HepG2 (cell line): ENCODE results near the gene TNFSF8. TPM values are rescaled to one million over a fixed set of nuclear protein-coding genes. Genes with fewer than 3 reads are reported as not detected.

Source experiments
- ARNTL ChIP-seq: sonication (generic); formaldehyde crosslinking; IDR thresholded peaks from 2 replicates; pipeline ENCODE4 v1.4.0; 2020; ENCODE audit warnings: mild to moderate bottlenecking, missing genetic modification reagents
- ATF7-NPFF ChIP-seq: sonication (generic); formaldehyde crosslinking; IDR thresholded peaks from 2 replicates; pipeline ENCODE4 v1.8.1; 2023; ENCODE audit warnings: mild to moderate bottlenecking, low read depth, missing genetic modification reagents, moderate library complexity
- DZIP1 ChIP-seq: sonication (generic); formaldehyde crosslinking; IDR thresholded peaks from 2 replicates; pipeline ENCODE4 v1.5.0; 2020; ENCODE audit warnings: mild to moderate bottlenecking, missing genetic modification reagents
- ERF ChIP-seq: IDR thresholded peaks from 2 replicates; pipeline ENCODE4 v1.6.1; 2018; ENCODE audit warnings: missing biosample characterization, missing genetic modification reagents
- FOXO1 ChIP-seq: sonication (generic); formaldehyde crosslinking; IDR thresholded peaks from 2 replicates; pipeline ENCODE4 v1.4.0; 2020; ENCODE audit warnings: missing genetic modification reagents
- KDM6A ChIP-seq: IDR thresholded peaks from 2 replicates; pipeline ENCODE4 v1.6.1; 2016; ENCODE audit warnings: low read depth
- MAZ ChIP-seq, 2 experiments: sonication (generic) in 1 of 2; formaldehyde crosslinking in 1 of 2; IDR thresholded peaks; 2 replicates each; pipeline versions ENCODE4 v1.5.0 to v1.6.1; 2012 to 2020; ENCODE audit warnings: low read depth in 2 of 2, mild to moderate bottlenecking in 2 of 2, borderline replicate concordance in 1 of 2, improper control_type of control experiment in 1 of 2, low read length in 1 of 2, missing genetic modification reagents in 1 of 2, moderate library complexity in 1 of 2
- MYNN ChIP-seq: sonication (generic); formaldehyde crosslinking; IDR thresholded peaks from 2 replicates; pipeline ENCODE4 v1.4.0; 2020; ENCODE audit warnings: mild to moderate bottlenecking, low read depth, missing genetic modification reagents
- NBN ChIP-seq: fragments of 450-650 bp; conservative IDR thresholded peaks from 2 replicates; pipeline ENCODE4 v1.6.1; 2017
- NCOA2 ChIP-seq: sonication (generic); formaldehyde crosslinking; IDR thresholded peaks from 2 replicates; pipeline ENCODE4 v1.8.0; 2022; ENCODE audit warnings: inconsistent platforms
- RFXAP ChIP-seq: sonication (generic); formaldehyde crosslinking; IDR thresholded peaks from 2 replicates; pipeline ENCODE4 v1.4.0; 2020; ENCODE audit warnings: missing genetic modification reagents, borderline replicate concordance
- RXRB ChIP-seq: IDR thresholded peaks from 2 replicates; pipeline ENCODE4 v1.6.1; 2016; ENCODE audit warnings: borderline replicate concordance, missing genetic modification reagents, missing compliant biosample characterization
- SP1 ChIP-seq, 2 experiments: fragments of 450-650 bp in 1 of 2; sonication (generic) in 1 of 2; formaldehyde crosslinking in 1 of 2; IDR thresholded peaks; 2 replicates each; pipeline versions ENCODE4 v1.4.0 to v1.6.1; 2016 to 2020; ENCODE audit warnings: missing genetic modification reagents in 1 of 2
- TBL1XR1 ChIP-seq: fragments of 150-350 bp; IDR thresholded peaks from 2 replicates; pipeline ENCODE4 v1.6.1; 2014; ENCODE audit warnings: borderline replicate concordance, low read length; ENCODE audit not compliant: partially characterized antibody
- TBP ChIP-seq: sonication (generic); formaldehyde crosslinking; IDR thresholded peaks from 2 replicates; pipeline ENCODE4 v1.5.0; 2020; ENCODE audit warnings: missing genetic modification reagents
- TBX3 ChIP-seq: fragments of 450-650 bp; IDR thresholded peaks from 2 replicates; pipeline ENCODE4 v1.6.1; 2017; ENCODE audit warnings: antibody characterized with exemption, mild to moderate bottlenecking, inconsistent platforms, borderline replicate concordance
- TFAP4 ChIP-seq: sonication (generic); IDR thresholded peaks from 2 replicates; pipeline ENCODE4 v1.6.1; 2016; ENCODE audit warnings: low read depth, borderline replicate concordance
- THYN1 ChIP-seq: sonication (generic); formaldehyde crosslinking; IDR thresholded peaks from 2 replicates; pipeline ENCODE4 v1.8.1; 2023; ENCODE audit warnings: low read depth, mild to moderate bottlenecking, moderate library complexity, missing genetic modification reagents, borderline replicate concordance
- XRCC5 ChIP-seq: fragments of 200-400 bp; formaldehyde crosslinking; optimal IDR thresholded peaks from 2 replicates; pipeline ENCODE3; 2017; ENCODE audit warnings: mild to moderate bottlenecking, low read length
- ZMYM2 ChIP-seq: sonication (generic); formaldehyde crosslinking; IDR thresholded peaks from 2 replicates; pipeline ENCODE4 v1.8.0; 2022; ENCODE audit warnings: mild to moderate bottlenecking, missing genetic modification reagents
- ZNF24 ChIP-seq: fragments of 450-650 bp; IDR thresholded peaks from 2 replicates; pipeline ENCODE4 v1.6.1; 2017; ENCODE audit warnings: antibody characterized with exemption, mild to moderate bottlenecking
- ZNF317 ChIP-seq: sonication (generic); formaldehyde crosslinking; IDR thresholded peaks from 2 replicates; pipeline ENCODE4 v1.5.0; 2020; ENCODE audit warnings: mild to moderate bottlenecking, missing genetic modification reagents
- ZNF552 ChIP-seq: sonication (generic); formaldehyde crosslinking; IDR thresholded peaks from 2 replicates; pipeline ENCODE4 v1.9.0; 2022; ENCODE audit warnings: missing genetic modification reagents, mild to moderate bottlenecking, borderline replicate concordance
- ZNF614 ChIP-seq: IDR thresholded peaks from 2 replicates; pipeline ENCODE4 v1.6.1; 2018; ENCODE audit warnings: missing biosample characterization, missing genetic modification reagents, inconsistent platforms, borderline replicate concordance
- ZNF644 ChIP-seq: IDR thresholded peaks from 2 replicates; pipeline ENCODE4 v1.6.1; 2016; ENCODE audit warnings: low read depth
- ZNF883 ChIP-seq: sonication (generic); formaldehyde crosslinking; IDR thresholded peaks from 2 replicates; pipeline ENCODE4 v1.5.1; 2020; ENCODE audit warnings: mild to moderate bottlenecking, missing genetic modification reagents; ENCODE audit errors: not compliant biosample characterization
- polyA plus RNA-seq, 8 experiments: library from polyadenylated mRNA; depleted of rRNA in 3 of 8; stranded (reverse) in 7 of 8; unstranded in 1 of 8; fragments of >200 nt; fragmentation: Illumina TruSeq in 4 of 8; extraction: Trizol in 4 of 8; gene quantifications; 2 replicates each; pipeline versions ENCODE4 v1.2.1 to v1.2.3, GENCODE V29; 2011 to 2016; ENCODE audit warnings: low read depth in 4 of 8, missing spikeins in 1 of 8, mixed read lengths in 1 of 8; ENCODE audit not compliant: insufficient read depth in 1 of 8
- total RNA-seq, 5 experiments: library from RNA; depleted of rRNA; stranded (reverse); fragments of >200 nt; fragmentation: Illumina TruSeq; extraction: Trizol; gene quantifications; 2 replicates each; pipeline ENCODE4 v1.2.3, GENCODE V29; 2016; ENCODE audit warnings: low read depth in 1 of 5
- TF ChIP-seq, protein P1 (sequence below): IDR thresholded peaks from 2 replicates; pipeline ENCODE4 v1.6.1; 2012; ENCODE audit warnings: low read depth, low read length, improper control_type of control experiment

Gene TNFSF8
- total and polyA plus RNA-seq, 2 of the 13 experiments (the other 11 are each of a cell fraction or from before 2014, with no cell fraction given): not detected

DNA sequence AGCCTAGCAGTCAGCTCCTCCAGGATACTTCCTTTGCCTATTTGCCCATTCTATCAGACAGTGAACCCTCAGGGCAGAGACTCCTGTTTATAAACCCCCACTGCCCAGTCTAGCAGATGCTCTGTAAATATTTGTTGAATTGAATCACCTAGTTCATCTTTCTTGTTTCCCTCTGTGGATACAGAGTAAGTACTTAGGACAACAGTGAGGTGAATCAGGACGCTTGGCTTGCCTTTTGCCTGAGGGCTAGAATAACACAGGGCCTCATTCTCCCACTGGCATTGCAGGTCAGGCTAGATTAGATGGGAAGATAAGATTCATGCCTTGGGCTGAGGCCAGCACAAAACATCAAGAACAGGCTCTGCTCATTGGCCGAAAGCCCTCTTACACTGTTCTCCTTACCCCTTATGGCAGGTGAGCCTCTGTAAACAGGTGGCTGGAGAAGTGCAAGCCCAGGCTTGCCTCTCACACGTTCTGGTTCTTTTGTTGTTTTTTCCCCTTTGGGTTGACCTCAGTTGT lies 22.2 kb downstream of the TNFSF8 start (continued):
- TF ChIP-seq SP1 (IDR thresholded peaks at IDR 0.05): no peak
- no peak for TF ChIP-seq SP1 (CRISPR knock-in tag; IDR thresholded peaks at IDR 0.05)
- peak; percentile 15 for TF ChIP-seq XRCC5
- TF ChIP-seq ZNF24: no peak
- TF ChIP-seq FOXO1 (CRISPR knock-in tag): peak; percentile 80; the same call in 1 of the 2 replicates
- TF ChIP-seq, protein P1, sequence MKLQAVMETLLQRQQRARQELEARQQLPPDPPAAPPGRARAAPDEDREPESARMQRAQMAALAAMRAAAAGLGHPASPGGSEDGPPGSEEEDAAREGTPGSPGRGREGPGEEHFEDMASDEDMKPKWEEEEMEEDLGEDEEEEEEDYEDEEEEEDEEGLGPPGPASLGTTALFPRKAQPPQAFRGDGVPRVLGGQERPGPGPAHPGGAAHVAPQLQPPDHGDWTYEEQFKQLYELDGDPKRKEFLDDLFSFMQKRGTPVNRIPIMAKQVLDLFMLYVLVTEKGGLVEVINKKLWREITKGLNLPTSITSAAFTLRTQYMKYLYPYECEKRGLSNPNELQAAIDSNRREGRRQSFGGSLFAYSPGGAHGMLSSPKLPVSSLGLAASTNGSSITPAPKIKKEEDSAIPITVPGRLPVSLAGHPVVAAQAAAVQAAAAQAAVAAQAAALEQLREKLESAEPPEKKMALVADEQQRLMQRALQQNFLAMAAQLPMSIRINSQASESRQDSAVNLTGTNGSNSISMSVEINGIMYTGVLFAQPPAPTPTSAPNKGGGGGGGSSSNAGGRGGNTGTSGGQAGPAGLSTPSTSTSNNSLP: no peak
- TF ChIP-seq MAZ (IDR thresholded peaks at IDR 0.05; ENCODE audit: borderline replicate concordance, low read depth, low read length): 0 out of 2 replicates have a peak, but pooled peaks have one; percentile 34
- no peak for TF ChIP-seq MAZ (CRISPR knock-in tag; IDR thresholded peaks at IDR 0.05; ENCODE audit: low read depth)
- TF ChIP-seq ERF (CRISPR knock-in tag): 0 out of 2 replicates have a peak, but pooled peaks have one; percentile 52
- TF ChIP-seq RXRB: peak; percentile 89
- no peak for TF ChIP-seq ZMYM2 (CRISPR knock-in tag)
- TF ChIP-seq ATF7-NPFF (CRISPR knock-in tag): no peak
- TF ChIP-seq TBL1XR1: peak; percentile 26
- TF ChIP-seq DZIP1 (CRISPR knock-in tag): no peak
- peak; percentile 66; the same call in 1 of the 2 replicates for TF ChIP-seq ZNF644 (CRISPR knock-in tag)
- TF ChIP-seq ARNTL: no peak
- no peak for TF ChIP-seq TFAP4
- no peak for TF ChIP-seq ZNF317 (CRISPR knock-in tag)
- TF ChIP-seq NBN: no peak
- TF ChIP-seq TBP (CRISPR knock-in tag): no peak
- TF ChIP-seq NCOA2 (CRISPR knock-in tag): peak; percentile 75
- TF ChIP-seq ZNF552: no peak
- TF ChIP-seq THYN1 (CRISPR knock-in tag): no peak
- TF ChIP-seq TBX3: peak; percentile 71; the same call in 1 of the 2 replicates
- 0 out of 2 replicates have a peak, but pooled peaks have one; percentile 17 for TF ChIP-seq KDM6A (CRISPR knock-in tag)
- TF ChIP-seq ZNF614 (CRISPR knock-in tag): no peak
- no peak for TF ChIP-seq MYNN (CRISPR knock-in tag)
- no peak for TF ChIP-seq ZNF883 (CRISPR knock-in tag)
- no peak for TF ChIP-seq RFXAP (CRISPR knock-in tag)
